Epithelial cell of esophagus (primary cell): ENCODE data around the gene ECE1.

ENCODE experiments used
- DNase-seq: peaks from one replicate; pipeline ENCODE4 v3.0.0; 2010; ENCODE audit warnings: low read depth
- H3K4me3 ChIP-seq: 2 replicates; pipeline ENCODE4 v1.5.1; 2011; ENCODE audit warnings: mild to moderate bottlenecking, low read length, control low read depth
- CTCF ChIP-seq: IDR thresholded peaks from 2 replicates; pipeline ENCODE4 v1.5.1; 2011; ENCODE audit warnings: low read depth, mild to moderate bottlenecking, low read length, control low read depth, inconsistent platforms; ENCODE audit not compliant: insufficient read depth; ENCODE audit errors: missing control alignments

ECE1 gene

GRCh38 chr1:21244986-21245687 is 45.1 kb downstream of the ECE1 start:
- no peak for DNase-seq
- no peak overlapping the region for H3K4me3 ChIP-seq
- TF ChIP-seq CTCF, result peak; percentile 39

GRCh38 chr1:21244154-21244553 is 46.1 kb downstream of the ECE1 start:
- DNase-seq, result no peak
- no peak for TF ChIP-seq CTCF
- H3K4me3 ChIP-seq, result no peak overlapping the region

GRCh38 chr1:21242846-21243245 is 47.4 kb downstream of the ECE1 start:
- DNase-seq, result no peak
- no peak overlapping the region for H3K4me3 ChIP-seq
- no peak for TF ChIP-seq CTCF

GRCh38 chr1:21241771-21242581 is 48.3 kb downstream of the ECE1 start:
- no peak overlapping the region for H3K4me3 ChIP-seq
- TF ChIP-seq CTCF, result no peak

GRCh38 chr1:21240706-21241105 is 49.6 kb downstream of the ECE1 start:
- DNase-seq, result no peak
- TF ChIP-seq CTCF, result no peak
- no peak overlapping the region for H3K4me3 ChIP-seq

More at GRCh38 chr1:21241771-21242581, 48.3 kb downstream of the ECE1 start:
- DNase-seq, result no peak

GRCh38 chr1:21239221-21239620 is 51.0 kb downstream of the ECE1 start:
- TF ChIP-seq CTCF, result no peak
- no peak overlapping the region for H3K4me3 ChIP-seq
- DNase-seq, result no peak
